H1 (cell line): ENCODE results near the gene PDE4D. TPM values are rescaled to one million over a fixed set of nuclear protein-coding genes. Genes with fewer than 3 reads are reported as not detected.

Source experiments
- BRCA1 ChIP-seq: IDR thresholded peaks from 2 replicates; pipeline ENCODE4 v1.6.1; 2012; ENCODE audit warnings: low read depth, low read length, improper control_type of control experiment
- EZH2 ChIP-seq: fragments of 200-600 bp; sonication (generic); IDR thresholded peaks from 2 replicates; pipeline ENCODE4 v1.7.1; 2012; ENCODE audit warnings: low read depth, mild to moderate bottlenecking, moderate library complexity, low read length, inconsistent platforms; ENCODE audit not compliant: severe bottlenecking
- GABPA ChIP-seq: IDR thresholded peaks from 2 replicates; pipeline ENCODE4 v1.6.1; 2011; ENCODE audit warnings: mild to moderate bottlenecking, low read length, moderate library complexity, borderline replicate concordance; ENCODE audit not compliant: insufficient read depth
- NRF1 ChIP-seq: IDR thresholded peaks from 2 replicates; pipeline ENCODE4 v1.6.1; 2011; ENCODE audit warnings: mild to moderate bottlenecking, low read depth, low read length, improper control_type of control experiment
- POLR2A ChIP-seq, 2 experiments: IDR thresholded peaks; 1 replicate in 1 of 2; 2 replicates in 1 of 2; pipeline ENCODE4 v1.6.1; 2011; ENCODE audit warnings: low read depth in 2 of 2, low read length in 2 of 2, mild to moderate bottlenecking in 2 of 2; ENCODE audit errors: control extremely low read depth in 1 of 2
- TAF1 ChIP-seq: IDR thresholded peaks from 2 replicates; pipeline ENCODE4 v1.6.1; 2011; ENCODE audit warnings: mild to moderate bottlenecking, low read depth, low read length
- polyA plus RNA-seq, 7 experiments: library from polyadenylated mRNA; depleted of rRNA in 3 of 7; stranded (reverse) in 5 of 7; unstranded in 2 of 7; fragments of >200 nt in 5 of 7; fragments of 200-250 nt in 2 of 7; gene quantifications; 1 replicate in 5 of 7; 2 replicates in 1 of 7; 4 replicates in 1 of 7; pipeline versions ENCODE4 v1.2.1 to v1.2.3, GENCODE V29; 2011 to 2013; ENCODE audit warnings: missing spikeins in 2 of 7, mixed read lengths in 2 of 7
- total RNA-seq: library from RNA; stranded (reverse); fragmentation: NEBNext Ultra II Directional; extraction: Animal tissue kit (Norgen Biotek cat#: 25700); gene quantifications from 2 replicates; pipeline ENCODE4 v1.2.1, GENCODE V29; 2021

The PDE4D gene
- total and polyA plus RNA-seq, 2 of the 8 experiments (the other 6 are each of a cell fraction or from before 2014, with no cell fraction given) = 2.3 to 3.7 TPM

GRCh38 chr5:59161221-59162105, 732.1 kb downstream of the PDE4D start (continued):
- no peak for TF ChIP-seq GABPA
- TF ChIP-seq EZH2 = no peak
- TF ChIP-seq TAF1 = no peak
- TF ChIP-seq BRCA1 = no peak
- no peak for TF ChIP-seq POLR2A (IDR thresholded peaks at IDR 0.05; ENCODE audit: control extremely low read depth in 1 of 2, low read depth in 2 of 2, low read length in 2 of 2)
- TF ChIP-seq NRF1 = no peak
